Neural progenitor cell (in vitro differentiated cells): Measurements from ENCODE around the gene ACTR6. TPM values are rescaled to one million over a fixed set of nuclear protein-coding genes. Genes with fewer than 3 reads are reported as not detected.
A peak's percentile ranks its signal among the peaks of the same experiment; 100 is the strongest.

ENCODE experiments used
- DNase-seq: peaks from one replicate; pipeline ENCODE4 v3.0.0-alpha.2; 2016; ENCODE audit warnings: low spot score
- H2AFZ ChIP-seq: fragments of 200-600 bp; sonication (generic); replicated peaks from 2 replicates; pipeline ENCODE4 v1.6.1; 2016; ENCODE audit warnings: antibody characterized with exemption
- H3F3A ChIP-seq: fragments of 200-600 bp; sonication (generic); 2 replicates; pipeline ENCODE4 v1.6.1; 2016; ENCODE audit warnings: antibody characterized with exemption, low read depth
- H3K27ac ChIP-seq: fragments of 200-600 bp; sonication (generic); 2 replicates; pipeline ENCODE4 v1.5.1; 2016; ENCODE audit warnings: mild to moderate bottlenecking
- H3K27me3 ChIP-seq: fragments of 200-600 bp; sonication (generic); 2 replicates; pipeline ENCODE4 v1.6.1; 2016; ENCODE audit warnings: mild to moderate bottlenecking, moderate library complexity
- H3K36me3 ChIP-seq: fragments of 200-600 bp; sonication (generic); 2 replicates; pipeline ENCODE4 v1.5.1; 2016
- H3K4me1 ChIP-seq: fragments of 200-600 bp; sonication (generic); 2 replicates; pipeline ENCODE4 v1.6.1; 2016; ENCODE audit warnings: mixed run types
- H3K4me2 ChIP-seq: fragments of 200-600 bp; sonication (generic); 2 replicates; pipeline ENCODE4 v1.6.1; 2016
- H3K4me3 ChIP-seq: fragments of 200-600 bp; sonication (generic); 2 replicates; pipeline ENCODE4 v1.5.1; 2016
- H3K79me2 ChIP-seq: fragments of 200-600 bp; sonication (generic); 2 replicates; pipeline ENCODE4 v1.6.1; 2016; ENCODE audit warnings: low read depth
- H3K9ac ChIP-seq: fragments of 200-600 bp; sonication (generic); 2 replicates; pipeline ENCODE4 v1.6.1; 2016
- H3K9me3 ChIP-seq: fragments of 200-600 bp; sonication (generic); 2 replicates; pipeline ENCODE4 v1.5.1; 2016; ENCODE audit warnings: low read depth
- H4K20me1 ChIP-seq: fragments of 200-600 bp; sonication (generic); 2 replicates; pipeline ENCODE4 v1.6.1; 2016; ENCODE audit warnings: low read depth
- H3K27ac Mint-ChIP-seq: 3 replicates; pipeline ENCODE4 v1.8.0; 2021; ENCODE audit warnings: mixed read lengths
- H3K27me3 Mint-ChIP-seq: 2 replicates; pipeline ENCODE4 v1.8.0; 2022; ENCODE audit warnings: low read depth, mild to moderate bottlenecking, inconsistent platforms, moderate library complexity, mixed read lengths; ENCODE audit not compliant: insufficient read depth
- H3K36me3 Mint-ChIP-seq: 3 replicates; pipeline ENCODE4 v1.8.0; 2021; ENCODE audit warnings: mixed read lengths
- H3K4me1 Mint-ChIP-seq: 3 replicates; pipeline ENCODE4 v1.8.0; 2021; ENCODE audit warnings: mixed read lengths
- H3K4me3 Mint-ChIP-seq: 3 replicates; pipeline ENCODE4 v1.8.0; 2021; ENCODE audit warnings: mild to moderate bottlenecking, moderate library complexity, mixed read lengths
- H3K9me3 Mint-ChIP-seq: 3 replicates; pipeline ENCODE4 v1.8.0; 2020; ENCODE audit warnings: mixed read lengths
- CTCF ChIP-seq: fragments of 200-600 bp; sonication (generic); IDR thresholded peaks from 2 replicates; pipeline ENCODE4 v1.5.1; 2017; ENCODE audit warnings: antibody characterized with exemption, mild to moderate bottlenecking
- EZH2 ChIP-seq: fragments of 200-600 bp; sonication (generic); IDR thresholded peaks from 2 replicates; pipeline ENCODE4 v1.6.1; 2017; ENCODE audit warnings: antibody characterized with exemption, mild to moderate bottlenecking, moderate library complexity
- EZH2phosphoT487 ChIP-seq: fragments of 200-600 bp; sonication (generic); IDR thresholded peaks from 2 replicates; pipeline ENCODE4 v1.6.1; 2017; ENCODE audit warnings: antibody characterized with exemption
- total RNA-seq: library from RNA; depleted of rRNA; stranded (reverse); fragments of >200 nt; gene quantifications from 2 replicates; pipeline ENCODE4 v1.2.3, GENCODE V29; 2015; ENCODE audit warnings: low replicate concordance

Gene ACTR6
- total RNA-seq, 1 donor from 2014 or later: 87.8 TPM

- Mint-ChIP-seq H3K4me3 (peak overlapping the region; percentile 98), H3K27me3 (peaks cover 2% of the 10 kb centered on the region), H3K27ac (peak overlapping the region; percentile 99), H3K36me3 (peaks cover 3% of the 10 kb centered on the region), H3K4me1 (peaks cover 17% of the 10 kb centered on the region), H3K9me3 (no peaks in the 10 kb centered on the region)
- no peaks in the 10 kb centered on the region for H3K9me3 ChIP-seq
- TF ChIP-seq EZH2 (no peak), CTCF (no peak), EZH2phosphoT487 (no peak)
- H4K20me1 ChIP-seq: peaks cover 25% of the 10 kb centered on the region
- no peaks in the 10 kb centered on the region for H3K27me3 ChIP-seq
- no peak overlapping the region for H3K27ac ChIP-seq
- peaks cover 36% of the 10 kb centered on the region for H3K79me2 ChIP-seq
- DNase-seq: no peak
- no peak overlapping the region for H3K9ac ChIP-seq
- H3K36me3 ChIP-seq: no peaks in the 10 kb centered on the region
- peaks cover 20% of the 10 kb centered on the region for H3K4me1 ChIP-seq
- H3K4me2 ChIP-seq: peak overlapping the region; percentile 93
- H3F3A ChIP-seq: peaks cover 12% of the 10 kb centered on the region
- peak overlapping the region; percentile 82 for H3K4me3 ChIP-seq
- peak overlapping the region; percentile 75 for H2AFZ ChIP-seq
Measured at GRCh38 chr12:100265732-100266584, 65.3 kb downstream of the ACTR6 start.

- peak overlapping the region; percentile 98 for H3K4me3 Mint-ChIP-seq
Measured at GRCh38 chr12:100266585-100266834, 65.9 kb downstream of the ACTR6 start.

GRCh38 chr12:100266835-100267602 lies 66.4 kb downstream of the ACTR6 start, which contains the start of the genes DEPDC4 and SCYL2:
DEPDC4 (minus strand) TSS chr12:100267079; CDS start chr12:100267076, 3 bp downstream.
SCYL2 (plus strand) TSS chr12:100267177; CDS start chr12:100282971, 15,794 bp downstream.
- H3K27me3 ChIP-seq: no peaks in the 10 kb centered on the region
- no peaks in the 10 kb centered on the region for H3K36me3 ChIP-seq
- H3K4me1 ChIP-seq: peaks cover 20% of the 10 kb centered on the region
- DNase-seq: peak; percentile 96
- Mint-ChIP-seq H3K9me3 (no peaks in the 10 kb centered on the region), H3K4me3 (peak within 1 kb of the TSS; percentile 98), H3K27me3 (peaks cover 2% of the 10 kb centered on the region), H3K4me1 (peaks cover 17% of the 10 kb centered on the region), H3K36me3 (peaks cover 2% of the 10 kb centered on the region), H3K27ac (peak within 1 kb of the TSS; percentile 99)
- peak within 1 kb of the TSS; percentile 84 for H3K9ac ChIP-seq
- peak within 1 kb of the TSS; percentile 82 for H3K4me3 ChIP-seq
- no peak for TF ChIP-seq EZH2phosphoT487
- peak; percentile 32 for TF ChIP-seq EZH2
- peak; percentile 11 for TF ChIP-seq CTCF
- peak within 1 kb of the TSS; percentile 96 for H3K27ac ChIP-seq
- H3F3A ChIP-seq: peaks cover 12% of the 10 kb centered on the region
- H3K79me2 ChIP-seq: peaks cover 46% of the 10 kb centered on the region
- H3K9me3 ChIP-seq: no peaks in the 10 kb centered on the region
- H2AFZ ChIP-seq: peak within 1 kb of the TSS; percentile 75
- peaks cover 28% of the 10 kb centered on the region for H4K20me1 ChIP-seq
- peak within 1 kb of the TSS; percentile 93 for H3K4me2 ChIP-seq

More at GRCh38 chr12:100266585-100266834, 65.9 kb downstream of the ACTR6 start:
- peak; percentile 93 for DNase-seq
- peaks cover 41% of the 10 kb centered on the region for H3K79me2 ChIP-seq
- peak overlapping the region; percentile 93 for H3K4me2 ChIP-seq
- H4K20me1 ChIP-seq: peaks cover 26% of the 10 kb centered on the region
- H3K27me3 Mint-ChIP-seq: peaks cover 2% of the 10 kb centered on the region
- H3K4me3 ChIP-seq: peak overlapping the region; percentile 82
- H3K9me3 ChIP-seq: no peaks in the 10 kb centered on the region
- H3K4me1 Mint-ChIP-seq: peaks cover 17% of the 10 kb centered on the region
- peaks cover 20% of the 10 kb centered on the region for H3K4me1 ChIP-seq
- H3K27ac ChIP-seq: peak overlapping the region; percentile 96
- no peaks in the 10 kb centered on the region for H3K9me3 Mint-ChIP-seq
- H3K27ac Mint-ChIP-seq: peak overlapping the region; percentile 99
- H3K36me3 Mint-ChIP-seq: peaks cover 2% of the 10 kb centered on the region
- H3K27me3 ChIP-seq: no peaks in the 10 kb centered on the region
- H2AFZ ChIP-seq: peak overlapping the region; percentile 75
- H3K9ac ChIP-seq: no peak overlapping the region
- no peak for TF ChIP-seq EZH2phosphoT487
- no peak for TF ChIP-seq EZH2
- no peaks in the 10 kb centered on the region for H3K36me3 ChIP-seq
- peaks cover 12% of the 10 kb centered on the region for H3F3A ChIP-seq
